Ovary (tissue), 9 donors: ENCODE measurements around the gene PNMA1. TPM values are rescaled to one million over a fixed set of nuclear protein-coding genes. Genes with fewer than 3 reads are reported as not detected.
A peak's percentile ranks its signal among the peaks of the same experiment; 100 is the strongest.

Experiments
- DNase-seq, 5 donors: peaks; one replicate each; pipeline ENCODE4 v3.0.0-alpha.2; 2019 to 2020
- H3K27ac ChIP-seq, 2 donors: fragments of 200-600 bp; one replicate each; pipeline versions ENCODE4 v1.5.1 to v1.8.0; 2019 to 2022
- H3K27me3 ChIP-seq: fragments of 200-600 bp; one replicate; pipeline ENCODE4 v1.8.0; 2022
- H3K36me3 ChIP-seq: fragments of 200-600 bp; sonication (generic); one replicate; pipeline ENCODE4 v1.5.1; 2019
- H3K4me1 ChIP-seq: one replicate; pipeline ENCODE4 v1.8.1; 2013; ENCODE audit warnings: mild to moderate bottlenecking, moderate library complexity; ENCODE audit not compliant: insufficient read depth
- H3K4me3 ChIP-seq: fragments of 200-600 bp; sonication (generic); one replicate; pipeline ENCODE4 v1.5.1; 2017
- H3K9me3 ChIP-seq, 2 donors: fragments of 200-600 bp in 1 of 2; sonication (generic) in 1 of 2; one replicate each; pipeline versions ENCODE4 v1.5.1 to v1.8.1; 2013 to 2019; ENCODE audit warnings: mild to moderate bottlenecking in 1 of 2, moderate library complexity in 1 of 2
- CTCF ChIP-seq, 3 donors: fragments of 450-650 bp in 2 of 3; fragments of 200-600 bp in 1 of 3; IDR thresholded peaks; one replicate each; pipeline versions ENCODE4 v1.5.1 to v1.8.0; 2016 to 2022; ENCODE audit warnings: antibody characterized with exemption in 3 of 3, mild to moderate bottlenecking in 1 of 3
- EP300 ChIP-seq: sonication (generic); formaldehyde crosslinking; IDR thresholded peaks from one replicate; pipeline ENCODE4 v1.6.1; 2017; ENCODE audit warnings: antibody characterized with exemption
- POLR2A ChIP-seq: fragments of 450-650 bp; IDR thresholded peaks from one replicate; pipeline ENCODE4 v1.6.1; 2017; ENCODE audit warnings: antibody characterized with exemption, mild to moderate bottlenecking, moderate library complexity
- WGBS, 3 donors: extraction: QIAGEN DNeasy Blood & Tissue Kit in 1 of 3; methylation state at CpG; one replicate each; pipeline versions ENCODE4 v1.1.5 to v1.1.7; 2013 to 2017; 5-methylcytosine and 5-hydroxymethylcytosine counted together
- intact Hi-C, 4 donors: fragments of 100-400 bp; cut with DNase I; formaldehyde crosslinking; loops; one replicate each; pipeline versions ENCODE4 v1.11.0 to v1.15.1; 2022 to 2023
- polyA plus RNA-seq, 2 donors: library from polyadenylated mRNA; stranded (reverse); fragments of 200-250 nt in 1 of 2; fragments of 350-450 nt in 1 of 2; fragmentation: Illumina TruSeq in 1 of 2; extraction: RNeasy Lipid Tissue Mini Kit (QIAGEN cat#74804) in 1 of 2; gene quantifications; one replicate each; pipeline ENCODE4 v1.2.3, GENCODE V29; 2013 to 2014
- total RNA-seq, 7 donors: library from RNA; depleted of rRNA in 2 of 7; stranded (reverse); fragments of >200 nt in 2 of 7; fragmentation: NEBNext Ultra II Directional in 3 of 7; extraction: Animal tissue kit (Norgen Biotek cat#: 25700) in 3 of 7; gene quantifications; one replicate each; pipeline versions ENCODE4 v1.1.0 to v1.2.4, GENCODE V29; 2016 to 2023
- donor health status: DM: no; HTN: no; CAD: no; lungs with moderate emphysema.
- donor health status: DM: no; HTN: no; CAD: no.
- donor health status: Bipolar disorder and iron deficiency.
- donor health status: DM: yes; HTN: yes; CAD: no.
- donor health status: DM: no; HTN: no; CAD: no.
- donor health status: DM: yes; HTN: yes; CAD: no.

PNMA1 gene
- total and polyA plus RNA-seq, 9 donors, result 22.3 to 114 (median 84.2) TPM

GRCh38 chr14:73732006-73732405 lies 17.8 kb upstream of the PNMA1 start:
- TF ChIP-seq CTCF (IDR thresholded peaks at IDR 0.05), result no peak
- no peak for TF ChIP-seq EP300
- no peak for TF ChIP-seq POLR2A
- Histone ChIP-seq H3K4me1 (peaks cover 12% of the 10 kb centered on the region), H3K4me3 (no peak overlapping the region), H3K36me3 (no peaks in the 10 kb centered on the region), H3K27me3 (no peaks in the 10 kb centered on the region), H3K9me3 (no peaks in the 10 kb centered on the region), H3K27ac (peak overlapping the region in 1 of 2 donors; percentile 44)
- WGBS, 3 donors, result 52 to 66% (median 54%) methylated on average over 3 of the region's 3 CpGs
- intact Hi-C loops, result no loop called here
- peak in 2 of 5 donors; percentile 3 to 19 for DNase-seq

- peak overlapping the region in 1 of 2 donors; percentile 62 for H3K27ac ChIP-seq
- H3K4me1 ChIP-seq, result peaks cover 12% of the 10 kb centered on the region
- TF ChIP-seq EP300, result no peak
- TF ChIP-seq CTCF (IDR thresholded peaks at IDR 0.05), result peak in 1 of 3 donors; percentile 12
- no peak for TF ChIP-seq POLR2A
- no peak overlapping the region for H3K4me3 ChIP-seq
- no peaks in the 10 kb centered on the region for H3K9me3 ChIP-seq
- DNase-seq, result peak in 3 of 5 donors; percentile 21 to 34 (median 33)
- intact Hi-C loops, result no loop called here
- no peaks in the 10 kb centered on the region for H3K36me3 ChIP-seq
- no peaks in the 10 kb centered on the region for H3K27me3 ChIP-seq
- WGBS, 3 donors, result 22 to 43% (median 32%) methylated on average over 3 of the region's 3 CpGs
Measured at GRCh38 chr14:73731111-73731510, 16.9 kb upstream of the PNMA1 start.

GRCh38 chr14:73729556-73730265 lies 15.5 kb upstream of the PNMA1 start:
- TF ChIP-seq CTCF (IDR thresholded peaks at IDR 0.05) (no peak), EP300 (no peak), POLR2A (no peak)
- H3K4me3 ChIP-seq, result no peak overlapping the region
- WGBS, 3 donors, result 86 to 89% (median 86%) methylated on average over 23 of the region's 23 CpGs
- no peaks in the 10 kb centered on the region for H3K27me3 ChIP-seq
- no peaks in the 10 kb centered on the region for H3K36me3 ChIP-seq
- peaks cover 15% of the 10 kb centered on the region for H3K4me1 ChIP-seq
- DNase-seq, result peak in 3 of 5 donors; percentile 39 to 41 (median 40)
- no peaks in the 10 kb centered on the region for H3K9me3 ChIP-seq
- H3K27ac ChIP-seq, result peak overlapping the region in 1 of 2 donors; percentile 39
- intact Hi-C loops, result loop anchor here in 3 of 4 donors (1.0 to 5.0 kb wide), 3 partner anchors 88 to 96 kb away; no protein-coding TSS in a partner anchor

GRCh38 chr14:73728717-73729330 lies 14.6 kb upstream of the PNMA1 start:
- intact Hi-C loops, result loop anchor here in 3 of 4 donors (1.0 to 5.0 kb wide), 3 partner anchors 88 to 96 kb away; no protein-coding TSS in a partner anchor
- WGBS, 3 donors, result 17 to 20% (median 17%) methylated on average over 6 of the region's 6 CpGs
- TF ChIP-seq CTCF (IDR thresholded peaks at IDR 0.05) (peak; percentile 93 to 96 (median 95)), EP300 (no peak), POLR2A (peak; percentile 39)
- no peak overlapping the region for H3K4me3 ChIP-seq
- H3K27me3 ChIP-seq, result no peaks in the 10 kb centered on the region
- peak; percentile 75 to 88 (median 87) for DNase-seq
- H3K4me1 ChIP-seq, result peaks cover 18% of the 10 kb centered on the region
- H3K36me3 ChIP-seq, result no peaks in the 10 kb centered on the region
- peak overlapping the region; percentile 24 to 39 for H3K27ac ChIP-seq
- no peaks in the 10 kb centered on the region for H3K9me3 ChIP-seq
